NCI-H2227 (cell line): ENCODE results near the gene CCDC83.

Experiments used
- DNase-seq: peaks from one replicate; lab custom pipeline; 2025; ENCODE audit not compliant: unreplicated experiment; lab: John Stamatoyannopoulos, UW

Gene CCDC83

GRCh38 chr11:85855341-85855656, at the start of gene CCDC83:
Gene CCDC83 (plus strand): TSS chr11:85855383. CDS start chr11:85865124, 9,741 bp downstream.
- no peak for DNase-seq

GRCh38 chr11:85805387-85805786, 49.8 kb upstream of the CCDC83 start:
- no peak for DNase-seq

DNA sequence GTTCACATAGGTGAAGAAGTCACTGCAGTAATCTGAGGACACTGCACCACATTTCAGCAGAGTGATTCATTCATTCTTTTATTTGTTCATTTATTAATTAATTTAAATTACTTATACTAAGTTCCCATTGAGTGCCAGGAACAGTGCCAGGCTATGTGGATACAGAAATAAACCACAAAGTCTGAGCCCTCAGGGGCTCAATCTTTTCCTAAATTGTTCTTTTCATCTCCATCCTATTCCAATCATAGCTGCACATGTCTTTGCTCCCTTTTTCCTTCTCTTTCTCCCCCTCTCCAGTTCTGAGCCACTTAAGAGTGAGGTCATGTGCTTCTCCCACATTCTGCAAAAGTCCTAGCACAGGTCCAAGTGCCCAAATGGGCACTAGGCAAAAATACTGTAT, 49.2 kb upstream of the CCDC83 start:
- no peak for DNase-seq

DNA sequence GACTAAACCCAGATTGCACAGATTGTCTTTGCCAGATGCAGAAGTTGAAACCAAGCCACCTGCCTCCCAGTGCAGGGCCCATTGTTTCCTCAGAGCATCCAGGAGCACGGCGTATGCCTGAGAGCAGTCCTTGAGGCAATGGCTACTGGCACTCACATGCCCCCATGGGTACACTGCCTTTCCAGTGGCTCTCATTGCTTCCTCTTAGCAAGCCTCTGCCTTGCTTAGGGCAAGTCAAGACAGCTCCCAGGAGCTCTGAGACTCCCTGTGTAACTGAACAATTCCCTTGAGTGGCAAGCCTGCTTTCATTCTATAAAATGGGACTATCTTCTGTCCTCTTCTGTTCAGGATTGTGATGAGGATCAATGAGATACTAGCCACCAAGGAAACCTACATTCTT, 48.3 kb upstream of the CCDC83 start:
- no peak for DNase-seq

DNA sequence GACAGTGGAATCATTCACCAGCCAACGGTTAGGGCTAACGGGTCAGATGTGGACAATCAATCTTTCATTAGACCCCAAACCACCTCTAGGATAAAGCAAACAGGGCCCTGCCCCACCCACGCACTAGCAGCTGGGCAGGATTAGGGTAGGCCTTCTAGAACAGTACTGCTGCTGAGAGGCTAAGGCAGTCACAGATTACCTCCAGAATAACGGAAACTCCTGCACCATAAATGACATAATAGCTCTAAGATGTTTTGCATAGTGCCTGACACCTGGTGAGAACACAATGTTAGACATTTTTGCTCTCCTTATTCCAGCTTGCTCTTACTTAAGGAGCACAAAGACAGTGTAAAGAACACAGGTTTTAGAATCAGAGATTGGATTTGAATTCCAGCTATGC, 46.0 kb upstream of the CCDC83 start:
- no peak for DNase-seq

DNA sequence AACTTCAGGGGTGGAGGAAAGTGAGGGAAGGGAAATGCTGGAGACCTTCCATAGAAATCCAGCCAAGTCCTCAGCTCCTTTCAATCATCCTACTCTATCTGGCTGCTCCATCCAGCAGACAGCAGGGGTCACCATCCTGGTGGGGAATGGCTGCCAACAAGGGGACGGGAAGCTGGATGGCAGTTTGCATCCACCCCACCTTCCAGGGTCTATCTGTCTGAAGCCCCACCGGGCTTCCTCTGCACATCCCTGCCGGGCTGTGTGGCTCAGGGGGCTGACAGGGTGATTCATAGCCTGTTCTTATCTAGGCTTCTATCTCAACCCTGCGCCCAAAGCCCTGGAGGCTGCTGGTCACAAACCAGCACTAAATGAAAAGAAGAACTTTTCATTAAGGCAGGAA, 45.3 kb upstream of the CCDC83 start:
- peak; percentile 22 for DNase-seq

GRCh38 chr11:85810521-85810870, 44.7 kb upstream of the CCDC83 start:
- DNase-seq: no peak

- DNase-seq: peak; percentile 73
Measured at GRCh38 chr11:85810871-85811611, 44.1 kb upstream of the CCDC83 start, which contains the start of gene SYTL2. Gene SYTL2 (minus strand): TSS chr11:85811141. CDS start chr11:85757725, 53,416 bp downstream.

- DNase-seq: no peak
Measured at GRCh38 chr11:85811624-85812023, 43.6 kb upstream of the CCDC83 start.

- DNase-seq: peak; percentile 32
Measured at GRCh38 chr11:85813721-85814120, 41.5 kb upstream of the CCDC83 start.

DNA sequence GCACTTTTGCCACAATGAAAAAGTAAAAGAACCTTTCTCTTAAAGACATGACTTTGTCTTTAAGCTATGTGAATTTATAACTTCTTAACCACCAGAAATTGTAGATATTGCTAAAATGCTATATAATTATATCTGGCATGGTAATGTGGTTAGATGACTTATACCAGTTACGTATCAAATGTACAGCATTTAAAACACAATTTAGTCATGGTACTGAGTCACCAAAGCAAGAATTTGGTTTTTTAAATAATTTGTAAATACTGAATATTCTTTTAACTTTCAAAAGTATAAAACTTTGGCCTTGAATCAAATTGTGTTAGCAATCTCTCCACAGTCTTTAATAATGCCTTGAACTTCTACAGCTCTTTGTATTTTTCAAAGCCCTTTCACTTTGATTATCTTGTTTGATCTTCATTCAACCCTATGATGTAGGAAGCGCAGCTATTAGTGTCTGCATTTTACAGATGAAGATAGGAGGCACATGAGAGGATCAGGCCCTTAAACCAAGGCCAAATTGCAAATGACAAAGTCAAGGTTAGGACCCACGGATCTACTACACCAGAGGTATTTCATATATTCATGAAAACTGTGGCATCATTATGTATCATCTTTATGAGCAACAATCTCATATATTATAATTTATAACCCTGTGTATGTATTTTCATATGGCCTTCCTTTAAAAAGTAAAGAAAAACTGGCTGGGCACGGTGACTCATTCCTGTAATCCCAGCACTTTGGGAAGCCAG, 39.8 kb upstream of the CCDC83 start:
- no peak for DNase-seq

GRCh38 chr11:85819441-85819840, 35.7 kb upstream of the CCDC83 start:
- no peak for DNase-seq

- no peak for DNase-seq
Measured at GRCh38 chr11:85821636-85822035, 33.5 kb upstream of the CCDC83 start.

DNA sequence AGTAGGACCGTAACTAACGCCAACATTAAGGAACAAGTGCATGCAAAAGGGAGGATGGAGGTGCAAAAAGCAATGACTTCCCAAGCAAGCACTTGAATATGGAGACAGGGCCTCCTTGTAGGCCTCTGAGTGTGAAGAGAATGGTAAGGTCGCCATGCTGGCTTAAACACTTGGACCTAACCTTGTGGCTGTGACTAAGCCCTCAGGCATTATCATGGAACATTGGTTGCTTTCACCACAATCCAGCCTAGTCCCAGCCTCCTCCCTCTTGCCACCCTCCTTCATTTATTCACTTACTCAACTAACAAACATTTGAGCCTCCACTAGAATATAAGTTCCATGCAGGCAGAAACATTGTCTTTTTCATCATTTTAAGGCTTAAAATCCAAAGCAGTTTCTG, 32.4 kb upstream of the CCDC83 start:
- no peak for DNase-seq

GRCh38 chr11:85823816-85824215, 31.4 kb upstream of the CCDC83 start:
- DNase-seq: no peak

- no peak for DNase-seq
Measured at GRCh38 chr11:85825616-85826015, 29.6 kb upstream of the CCDC83 start.

DNA sequence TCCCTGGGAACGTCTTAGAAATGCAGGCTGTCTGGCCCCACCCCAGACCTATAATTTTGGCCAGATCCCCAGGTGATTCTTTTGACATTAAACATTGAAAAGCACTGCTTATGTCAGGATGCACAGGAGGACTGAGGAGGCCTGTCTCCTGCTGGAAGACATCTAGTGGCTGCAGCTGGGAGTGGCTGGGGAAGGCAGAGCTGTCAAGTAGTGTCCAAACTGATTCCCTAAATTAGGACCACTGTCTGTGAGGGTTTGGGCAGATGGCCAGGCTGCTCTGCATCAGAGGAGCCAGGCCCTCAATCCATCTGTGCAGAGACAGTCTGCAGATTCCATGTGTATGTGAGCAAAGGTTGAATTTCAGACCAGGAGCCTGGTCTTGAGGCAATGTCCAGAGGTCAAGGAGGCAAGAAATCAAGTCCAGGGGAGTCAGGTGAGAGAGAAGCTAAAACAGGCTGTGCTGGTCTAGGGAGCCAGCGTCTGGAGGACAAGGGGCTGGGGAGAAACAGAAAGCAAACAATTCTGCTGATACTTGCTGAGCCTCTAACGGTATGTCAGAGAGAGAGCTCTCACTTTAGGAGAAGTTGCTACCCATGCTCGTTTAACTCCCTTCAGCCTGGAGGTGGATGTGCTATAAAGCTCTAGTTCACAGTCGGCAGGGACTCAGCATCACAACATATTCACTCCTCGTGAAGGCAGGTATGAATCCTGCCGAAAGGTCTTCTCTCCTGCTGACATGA, 28.9 kb upstream of the CCDC83 start:
- peak; percentile 27 for DNase-seq

GRCh38 chr11:85827748-85828639, 27.2 kb upstream of the CCDC83 start:
- DNase-seq: no peak

DNA sequence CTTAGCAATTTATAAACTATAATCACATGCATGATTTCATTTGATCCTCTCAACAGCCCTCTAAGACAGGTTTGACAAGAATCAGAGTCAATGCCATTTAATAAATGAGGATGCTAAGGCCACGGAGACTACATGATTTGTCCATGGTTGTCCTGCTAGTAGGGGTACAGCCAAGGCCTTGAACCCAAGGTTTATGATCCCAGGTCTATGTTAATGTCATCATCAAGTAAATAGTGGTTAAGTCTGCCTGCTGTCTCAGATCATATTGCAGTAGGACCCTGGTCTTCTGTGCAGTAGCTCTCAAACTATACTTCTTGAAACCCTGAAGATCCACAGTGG, 26.6 kb upstream of the CCDC83 start:
- no peak for DNase-seq

DNA sequence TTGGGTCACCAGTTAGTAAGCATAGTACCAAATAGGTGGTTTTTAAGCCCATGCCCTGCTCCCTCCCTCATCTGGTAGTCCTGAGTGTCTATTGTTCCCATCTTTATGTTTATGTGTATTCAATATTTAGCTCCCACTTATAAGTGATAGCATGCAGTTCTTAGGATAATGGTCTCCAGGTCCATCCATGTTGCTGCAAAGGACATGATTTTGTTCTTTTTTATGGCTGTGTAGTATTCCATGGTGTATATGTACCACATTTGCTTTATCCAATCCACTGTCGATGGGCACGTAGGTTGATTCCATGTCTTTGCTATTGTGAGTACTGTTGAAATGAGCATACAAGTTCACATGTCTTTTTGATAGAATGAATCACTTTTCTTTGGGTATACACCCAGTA, 26.0 kb upstream of the CCDC83 start:
- DNase-seq: no peak

GRCh38 chr11:85831050-85831449, 24.1 kb upstream of the CCDC83 start:
- DNase-seq: no peak
